Transverse colon (tissue), 4 donors: ENCODE measurements around the gene RFWD3. TPM values are rescaled to one million over a fixed set of nuclear protein-coding genes. Genes with fewer than 3 reads are reported as not detected.

ENCODE experiments used
- DNase-seq: peaks from one replicate; pipeline ENCODE4 v3.0.0-alpha.2; 2019
- H3K27ac ChIP-seq, 4 donors: fragments of 200-600 bp; sonication (generic); 2 replicates each; pipeline ENCODE4 v1.5.1; 2016 to 2018; ENCODE audit warnings: inconsistent platforms in 4 of 4
- H3K27me3 ChIP-seq: fragments of 200-600 bp; sonication (generic); 2 replicates; pipeline ENCODE4 v1.5.1; 2017; ENCODE audit warnings: inconsistent platforms
- H3K36me3 ChIP-seq, 4 donors: fragments of 200-600 bp; sonication (generic); 2 replicates each; pipeline ENCODE4 v1.5.1; 2017 to 2019; ENCODE audit warnings: inconsistent platforms in 4 of 4
- H3K4me1 ChIP-seq, 4 donors: fragments of 200-600 bp; sonication (generic); 2 replicates each; pipeline ENCODE4 v1.5.1; 2017 to 2020; ENCODE audit warnings: inconsistent platforms in 4 of 4
- H3K4me3 ChIP-seq, 4 donors: fragments of 200-600 bp; sonication (generic); 1 replicate in 1 of 4; 2 replicates in 3 of 4; pipeline versions ENCODE4 v1.5.1 to v1.6.1; 2017 to 2019; ENCODE audit warnings: inconsistent platforms in 4 of 4
- H3K9me3 ChIP-seq, 2 donors: fragments of 200-600 bp; sonication (generic); 2 replicates each; pipeline ENCODE4 v1.5.1; 2017 to 2019; ENCODE audit warnings: inconsistent platforms in 2 of 2
- EP300 ChIP-seq: sonication (generic); formaldehyde crosslinking; IDR thresholded peaks from one replicate; pipeline ENCODE4 v1.6.1; 2017; ENCODE audit warnings: antibody characterized with exemption, low read depth
- POLR2A ChIP-seq: fragments of 450-650 bp; IDR thresholded peaks from one replicate; pipeline ENCODE4 v1.6.1; 2016; ENCODE audit warnings: antibody characterized with exemption, mild to moderate bottlenecking, moderate library complexity
- POLR2AphosphoS5 ChIP-seq, 3 donors: sonication (generic); formaldehyde crosslinking; IDR thresholded peaks; one replicate each; pipeline ENCODE4 v1.6.1; 2016; ENCODE audit warnings: antibody characterized with exemption in 3 of 3
- WGBS, 2 donors: methylation state at CpG; one replicate each; pipeline ENCODE4 v1.1.5; 2018; ENCODE audit warnings: low coverage in 1 of 2; 5-methylcytosine and 5-hydroxymethylcytosine counted together
- in situ Hi-C, 4 donors: fragments of 200-750 bp; cut with MboI; loops; one replicate each; pipeline versions ENCODE4 v1.15.0 to v1.15.1; 2017; ENCODE audit warnings: low sequenced_read_pairs in 3 of 4, low pct_ligation_motif_present in 1 of 4, low pct_unique_long_range_greater_than_20kb in 1 of 4
- intact Hi-C: fragments of 100-400 bp; cut with DNase I; formaldehyde crosslinking; loops from one replicate; pipeline ENCODE4 v1.15.1; 2023; ENCODE audit warnings: low total_unique reads
- total RNA-seq, 4 donors: library from RNA; depleted of rRNA; stranded (reverse); fragments of >200 nt; gene quantifications; one replicate each; pipeline ENCODE4 v1.1.0, GENCODE V29; 2016
- TF ChIP-seq, protein P1 (sequence below), 5 experiments: fragments of 200-600 bp in 3 of 5; fragments of 450-650 bp in 2 of 5; sonication (generic) in 3 of 5; IDR thresholded peaks; 1 replicate in 2 of 5; 2 replicates in 3 of 5; pipeline ENCODE4 v1.5.1; 2016 to 2017; ENCODE audit warnings: antibody characterized with exemption in 5 of 5, inconsistent platforms in 3 of 5, mild to moderate bottlenecking in 2 of 5, moderate library complexity in 1 of 5

RFWD3 gene
- total RNA-seq, 4 donors from 2014 or later = 2.8 to 23.9 (median 19.2) TPM

GRCh38 chr16:74583926-74584666, 82.6 kb downstream of the RFWD3 start:
- Histone ChIP-seq H3K4me3 (no peak overlapping the region), H3K27ac (no peak overlapping the region), H3K36me3 (no peaks in the 10 kb centered on the region), H3K27me3 (no peaks in the 10 kb centered on the region), H3K9me3 (no peaks in the 10 kb centered on the region), H3K4me1 (peaks cover 0 to 23% (median 5%) of the 10 kb centered on the region in 4 donors)
- WGBS, 2 donors = 88 to 92% methylated on average over 7 to 9 of the region's 9 CpGs
- in situ Hi-C loops = no loop called here
- DNase-seq = no peak
- intact Hi-C loops = no loop called here
- TF ChIP-seq POLR2AphosphoS5 (IDR thresholded peaks at IDR 0.05) (no peak), EP300 (no peak), POLR2A (no peak)
- TF ChIP-seq, protein P1, sequence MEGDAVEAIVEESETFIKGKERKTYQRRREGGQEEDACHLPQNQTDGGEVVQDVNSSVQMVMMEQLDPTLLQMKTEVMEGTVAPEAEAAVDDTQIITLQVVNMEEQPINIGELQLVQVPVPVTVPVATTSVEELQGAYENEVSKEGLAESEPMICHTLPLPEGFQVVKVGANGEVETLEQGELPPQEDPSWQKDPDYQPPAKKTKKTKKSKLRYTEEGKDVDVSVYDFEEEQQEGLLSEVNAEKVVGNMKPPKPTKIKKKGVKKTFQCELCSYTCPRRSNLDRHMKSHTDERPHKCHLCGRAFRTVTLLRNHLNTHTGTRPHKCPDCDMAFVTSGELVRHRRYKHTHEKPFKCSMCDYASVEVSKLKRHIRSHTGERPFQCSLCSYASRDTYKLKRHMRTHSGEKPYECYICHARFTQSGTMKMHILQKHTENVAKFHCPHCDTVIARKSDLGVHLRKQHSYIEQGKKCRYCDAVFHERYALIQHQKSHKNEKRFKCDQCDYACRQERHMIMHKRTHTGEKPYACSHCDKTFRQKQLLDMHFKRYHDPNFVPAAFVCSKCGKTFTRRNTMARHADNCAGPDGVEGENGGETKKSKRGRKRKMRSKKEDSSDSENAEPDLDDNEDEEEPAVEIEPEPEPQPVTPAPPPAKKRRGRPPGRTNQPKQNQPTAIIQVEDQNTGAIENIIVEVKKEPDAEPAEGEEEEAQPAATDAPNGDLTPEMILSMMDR (IDR thresholded peaks at IDR 0.05) = no peak

DNA sequence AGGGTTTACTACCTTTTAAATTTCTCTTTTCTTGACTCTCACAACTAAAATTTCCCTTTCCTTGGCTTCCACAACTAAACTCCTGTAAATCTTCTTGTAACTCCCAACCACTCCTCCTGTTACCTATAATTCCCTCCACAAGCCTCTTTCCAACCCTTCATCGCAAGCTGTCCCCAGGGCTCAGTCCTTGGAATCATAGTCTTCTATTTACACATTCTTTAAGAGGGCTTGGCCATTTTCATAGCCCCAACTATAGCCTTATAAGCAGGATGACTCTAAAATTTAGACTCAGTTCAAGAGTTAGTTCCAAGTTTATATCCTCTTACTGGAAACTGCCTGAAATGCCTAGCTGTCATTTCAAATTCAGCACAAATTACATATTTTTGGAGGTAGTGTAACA, 83.7 kb downstream of the RFWD3 start:
- no peak for DNase-seq
- peaks cover 0 to 29% (median 5%) of the 10 kb centered on the region in 4 donors for H3K4me1 ChIP-seq
- H3K36me3 ChIP-seq = no peaks in the 10 kb centered on the region
- H3K27ac ChIP-seq = no peak overlapping the region
- intact Hi-C loops = no loop called here
- H3K4me3 ChIP-seq = no peak overlapping the region
- in situ Hi-C loops = no loop called here
- TF ChIP-seq EP300 = no peak
- H3K27me3 ChIP-seq = no peaks in the 10 kb centered on the region
- no peaks in the 10 kb centered on the region for H3K9me3 ChIP-seq
- WGBS, 2 donors = 54 to 74% methylated on average over 1 of the region's 1 CpG

GRCh38 chr16:74580833-74581232, 85.8 kb downstream of the RFWD3 start:
- TF ChIP-seq POLR2A (no peak), EP300 (no peak), POLR2AphosphoS5 (IDR thresholded peaks at IDR 0.05) (no peak)
- TF ChIP-seq, protein P1 (IDR thresholded peaks at IDR 0.05) = no peak
- H3K4me1 ChIP-seq = peaks cover 0 to 29% (median 5%) of the 10 kb centered on the region in 4 donors
- in situ Hi-C loops = no loop called here
- no peak overlapping the region for H3K4me3 ChIP-seq
- no peaks in the 10 kb centered on the region for H3K27me3 ChIP-seq
- intact Hi-C loops = no loop called here
- no peak for DNase-seq
- H3K36me3 ChIP-seq = no peaks in the 10 kb centered on the region
- no peaks in the 10 kb centered on the region for H3K9me3 ChIP-seq
- no peak overlapping the region for H3K27ac ChIP-seq
- 45 to 65% methylated on average over 3 of the region's 3 CpGs for WGBS, 2 donors

DNA sequence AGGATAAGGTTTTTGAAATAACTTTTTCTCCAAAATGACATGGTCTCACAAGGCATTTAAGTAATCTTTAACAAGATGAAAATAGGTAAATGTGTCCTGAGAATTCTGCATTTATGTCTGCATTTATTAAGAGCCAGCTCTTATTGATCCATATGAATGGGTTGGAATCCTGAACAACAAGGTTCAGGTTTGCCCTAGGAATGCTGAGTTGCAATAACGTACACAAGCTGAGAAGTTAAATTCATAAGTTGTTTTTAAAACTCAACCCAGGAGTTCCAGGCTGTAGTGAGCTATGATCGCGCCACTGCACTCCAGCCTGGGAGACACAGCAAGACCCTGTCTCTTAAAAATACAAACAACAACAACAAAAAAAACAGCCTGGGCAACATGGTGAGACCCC, 87.8 kb downstream of the RFWD3 start:
- Histone ChIP-seq H3K9me3 (no peaks in the 10 kb centered on the region), H3K4me3 (no peak overlapping the region), H3K36me3 (no peaks in the 10 kb centered on the region), H3K27ac (no peak overlapping the region), H3K4me1 (peaks cover 0 to 29% (median 5%) of the 10 kb centered on the region in 4 donors), H3K27me3 (no peaks in the 10 kb centered on the region)
- intact Hi-C loops = no loop called here
- DNase-seq = no peak
- 90 to 94% methylated on average over 3 of the region's 3 CpGs for WGBS, 2 donors
- TF ChIP-seq EP300 = no peak
- no peak for TF ChIP-seq POLR2A
- TF ChIP-seq POLR2AphosphoS5 (IDR thresholded peaks at IDR 0.05) = no peak
- TF ChIP-seq, protein P1 (IDR thresholded peaks at IDR 0.05) = no peak
- in situ Hi-C loops = no loop called here

DNA sequence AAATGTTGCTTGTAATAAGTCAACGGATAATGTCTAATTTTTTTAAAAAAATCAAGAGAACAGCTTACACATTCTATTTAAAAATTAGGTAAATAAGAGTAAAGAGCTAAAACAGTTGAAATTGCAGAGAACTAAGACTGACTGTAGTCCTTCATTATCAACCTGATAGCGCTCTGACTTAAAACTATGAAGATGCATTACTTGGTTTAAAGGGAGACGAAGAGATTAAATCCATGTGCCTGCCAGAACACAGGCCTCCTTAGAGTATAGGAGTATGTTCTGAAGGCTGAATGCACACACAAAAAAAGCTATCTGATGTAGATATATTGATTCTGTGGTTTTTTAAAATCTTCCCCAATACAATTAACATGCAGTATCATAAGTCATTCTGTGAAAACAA, 88.2 kb downstream of the RFWD3 start:
- intact Hi-C loops (no loop called here), in situ Hi-C loops (no loop called here)
- no peak overlapping the region for H3K27ac ChIP-seq
- no peaks in the 10 kb centered on the region for H3K36me3 ChIP-seq
- 91 to 95% methylated on average over 3 of the region's 3 CpGs for WGBS, 2 donors
- H3K27me3 ChIP-seq = no peaks in the 10 kb centered on the region
- H3K4me1 ChIP-seq = peaks cover 0 to 27% (median 5%) of the 10 kb centered on the region in 4 donors
- no peaks in the 10 kb centered on the region for H3K9me3 ChIP-seq
- H3K4me3 ChIP-seq = no peak overlapping the region
- TF ChIP-seq POLR2A (no peak), POLR2AphosphoS5 (IDR thresholded peaks at IDR 0.05) (no peak), EP300 (no peak)
- TF ChIP-seq, protein P1 (IDR thresholded peaks at IDR 0.05) = no peak
- no peak for DNase-seq
